GM21786 (cell line): ENCODE data around the gene PNKP.

ENCODE experiments used
- ATAC-seq: cut with Tn5 transposase; IDR thresholded peaks from one replicate; pipeline ENCODE4 v1.9.1; 2021; ENCODE audit not compliant: unreplicated experiment

PNKP gene

DNA sequence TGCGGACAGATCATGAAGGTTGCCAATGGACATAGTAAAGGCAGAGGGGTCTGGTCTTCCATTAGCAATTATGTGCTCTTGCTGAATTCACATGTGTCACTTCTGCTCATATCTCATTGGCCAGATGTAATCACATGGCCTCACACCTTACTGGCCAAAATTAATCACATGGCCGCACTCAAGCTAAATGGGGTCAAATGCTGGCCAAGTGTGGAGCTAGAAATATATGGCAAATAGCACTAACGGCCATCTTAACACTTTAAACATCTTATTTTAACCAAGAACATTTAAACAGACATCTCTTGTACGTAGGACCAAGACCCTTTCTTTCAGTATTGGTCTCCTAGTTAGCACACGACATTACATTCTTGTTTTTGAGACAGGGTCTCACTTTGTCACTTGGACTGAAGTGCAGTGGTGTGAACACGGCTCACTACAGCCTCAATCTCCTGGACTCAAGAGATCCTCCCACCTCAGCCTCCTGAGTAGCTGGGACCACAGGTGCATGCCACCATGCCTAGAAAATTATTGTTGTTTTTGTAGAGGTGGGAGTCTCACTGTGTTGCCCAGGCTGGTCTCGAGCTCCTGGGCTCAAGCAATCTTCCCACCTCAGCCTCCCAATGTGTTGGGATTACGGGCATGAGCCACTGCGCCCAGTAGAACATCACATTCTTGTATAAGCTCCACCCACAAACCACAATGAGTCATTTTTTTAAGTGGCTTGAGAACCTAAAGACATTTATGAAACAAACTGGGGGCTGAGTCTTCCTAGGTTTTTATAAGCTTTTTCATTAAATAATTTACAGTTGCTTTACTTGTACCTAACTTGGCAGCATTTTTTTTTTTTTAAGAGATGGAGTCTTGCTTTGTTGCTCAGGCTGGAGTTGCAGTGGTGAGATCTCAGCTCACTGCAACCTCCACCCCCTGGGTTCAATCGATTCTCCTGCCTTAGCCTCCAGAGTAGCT lies 19.4 kb downstream of the PNKP start:
- no peak for ATAC-seq

DNA sequence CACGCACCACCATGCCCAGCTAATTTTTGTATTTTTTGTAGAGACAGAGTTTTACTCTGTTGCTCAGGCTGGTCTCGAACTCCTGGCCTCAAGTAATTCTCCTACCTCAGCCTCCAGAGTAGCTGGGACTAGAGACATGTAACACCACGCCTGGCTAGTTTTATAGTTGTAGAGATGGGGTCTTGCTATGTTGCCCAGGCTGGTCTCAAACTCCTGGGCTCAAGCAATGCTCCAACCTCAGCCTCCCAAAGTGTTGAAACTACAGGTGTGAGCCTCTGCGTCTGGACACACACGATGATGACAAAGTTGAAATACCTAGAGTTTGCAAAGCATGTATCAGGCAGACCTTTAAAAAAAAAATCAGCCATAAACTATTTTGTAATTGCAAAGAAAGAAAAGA lies 21.0 kb downstream of the PNKP start:
- no peak for ATAC-seq

DNA sequence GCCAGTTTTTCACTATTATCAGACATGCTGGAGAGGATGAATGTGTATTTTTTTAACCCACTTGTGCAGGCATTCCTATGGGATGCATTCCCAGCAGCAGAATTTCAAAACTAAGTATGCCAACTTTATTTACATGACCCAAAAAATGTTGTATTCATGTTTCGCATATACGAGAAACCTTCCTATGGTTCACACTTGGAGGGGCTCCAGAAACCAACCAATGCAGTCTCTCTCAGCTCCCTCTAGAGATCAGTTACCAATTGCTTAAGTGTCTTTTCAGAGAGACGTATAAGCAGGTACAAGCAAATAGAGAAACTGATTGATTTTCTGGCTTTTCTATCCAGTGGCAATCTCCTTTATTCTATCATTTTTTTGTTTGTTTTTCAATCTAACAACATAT lies 22.0 kb downstream of the PNKP start:
- ATAC-seq = no peak

DNA sequence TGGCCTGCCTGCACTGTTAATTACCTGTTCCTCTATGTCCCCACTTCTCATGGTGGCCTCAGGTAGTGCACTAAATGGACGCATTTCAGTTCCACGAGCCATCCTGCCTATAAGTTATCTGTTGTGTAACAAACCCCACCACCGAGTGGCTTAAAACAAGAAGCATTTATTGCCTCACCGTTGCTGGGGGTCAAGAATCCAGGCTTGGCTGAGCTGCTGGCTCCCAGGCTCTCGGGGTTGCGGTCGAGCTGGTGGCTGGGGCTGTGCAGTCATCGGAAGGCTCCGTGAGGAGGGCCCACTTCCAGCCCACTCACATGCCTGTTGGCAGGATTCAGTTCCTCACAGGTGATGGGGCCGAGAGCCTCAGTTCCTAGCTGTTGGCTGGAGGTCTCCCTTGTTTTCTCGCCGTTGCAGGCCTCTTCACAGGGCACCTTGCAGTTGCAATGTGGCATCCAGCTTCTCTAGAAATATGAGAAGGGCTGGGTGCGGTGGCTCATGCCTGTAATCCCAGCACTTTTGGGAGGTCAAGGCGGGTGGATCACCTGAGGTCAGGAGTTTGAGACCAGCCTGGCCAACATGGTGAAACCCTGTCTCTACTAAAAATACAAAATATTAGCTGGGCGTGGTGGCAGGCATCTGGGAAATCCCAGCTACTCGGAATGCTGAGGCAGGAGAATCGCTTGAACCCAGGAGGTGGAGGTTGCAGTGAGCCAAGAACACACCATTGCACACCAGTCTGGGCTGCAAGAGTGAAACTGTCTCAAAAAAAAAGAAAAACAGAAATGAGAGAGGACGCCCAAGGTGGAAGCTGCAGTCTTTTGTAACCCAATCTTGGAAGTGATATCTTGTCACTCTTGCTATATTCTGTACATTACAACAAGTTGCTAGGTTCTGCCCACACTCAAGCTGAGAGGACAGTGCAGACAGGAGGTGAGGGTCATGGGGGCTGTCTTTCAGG lies 23.0 kb downstream of the PNKP start:
- no peak for ATAC-seq

DNA sequence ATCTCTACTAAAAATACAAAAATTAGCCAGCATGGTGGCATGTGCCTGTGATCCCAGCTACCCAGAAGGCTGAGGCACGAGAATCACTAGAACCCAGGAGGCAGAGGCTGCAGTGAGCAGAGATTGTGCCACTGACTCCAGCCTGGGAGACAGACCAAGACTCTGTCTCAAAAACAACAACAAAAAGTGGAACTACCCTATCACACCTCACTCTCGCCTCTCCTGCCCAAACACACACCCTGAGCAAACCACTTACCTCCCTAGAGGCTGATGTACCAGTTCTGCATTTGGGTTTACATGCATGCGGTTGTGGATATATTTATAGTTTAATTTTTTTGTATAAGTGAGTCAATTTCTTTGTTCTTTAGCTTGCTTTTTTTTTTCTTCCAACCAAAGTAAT lies 24.1 kb downstream of the PNKP start:
- no peak for ATAC-seq

DNA sequence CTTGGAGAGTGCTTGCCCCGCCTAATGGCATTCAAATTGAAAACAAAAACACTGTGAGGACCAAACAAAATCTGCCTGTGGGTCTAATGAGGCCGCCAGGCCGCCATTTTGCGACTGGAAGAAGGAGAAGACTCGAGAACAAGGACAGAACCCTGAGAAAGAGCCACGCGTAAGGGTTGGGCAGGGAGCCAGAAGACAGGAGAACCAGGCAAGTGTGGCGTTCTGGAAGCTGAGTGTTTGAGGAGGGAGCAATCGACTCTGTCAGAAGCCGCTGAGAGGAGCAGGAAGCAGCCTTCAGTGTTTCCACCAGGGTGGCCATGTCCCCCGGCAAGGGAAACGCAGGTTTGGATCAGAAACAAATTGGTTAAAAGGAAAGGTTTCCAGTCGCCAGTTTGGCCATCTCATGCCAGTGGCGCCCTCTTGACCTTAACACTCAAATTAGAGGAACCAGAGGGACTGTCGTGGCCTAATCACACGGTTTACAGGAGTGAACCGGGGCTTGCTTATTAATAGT lies 26.6 kb downstream of the PNKP start:
- no peak for ATAC-seq

DNA sequence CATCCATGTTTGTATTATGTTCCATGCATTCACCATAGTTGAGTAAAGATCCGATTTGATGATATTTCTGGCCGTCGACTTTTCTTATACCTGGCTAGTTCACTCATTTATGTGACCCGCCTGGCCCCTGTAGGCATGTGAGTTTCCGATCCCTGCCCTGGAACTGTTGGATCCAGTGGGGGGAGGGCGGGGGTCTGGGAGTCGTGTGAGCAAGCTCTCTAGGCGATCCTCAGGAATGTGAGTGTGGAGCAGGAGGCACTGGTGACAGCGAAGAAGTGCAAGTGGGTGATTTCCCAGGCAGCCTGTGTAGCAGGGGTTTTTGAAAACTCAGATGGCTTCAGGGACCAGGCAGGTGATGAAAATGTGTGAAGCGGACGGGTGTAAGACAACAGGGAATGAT lies 27.1 kb downstream of the PNKP start:
- ATAC-seq = no peak

DNA sequence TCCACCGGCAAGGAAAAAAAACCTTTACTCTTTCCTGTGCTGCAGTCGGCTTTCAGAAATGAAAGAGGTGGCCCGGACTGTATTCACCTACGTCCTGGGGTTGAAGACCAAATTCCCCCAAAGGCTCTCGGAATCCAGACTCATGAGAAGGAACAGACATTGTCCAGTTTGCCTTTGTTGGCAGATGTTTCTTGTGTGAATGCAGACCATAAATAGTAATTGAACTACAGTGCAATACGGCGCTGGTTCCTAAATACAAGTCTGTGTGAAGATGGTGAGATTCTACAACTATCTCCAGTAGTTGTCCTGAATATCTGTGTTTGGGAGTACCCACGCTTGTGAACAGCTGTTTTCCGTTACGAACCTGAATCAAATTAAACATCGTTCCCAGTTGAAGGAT lies 27.7 kb downstream of the PNKP start:
- ATAC-seq = no peak

DNA sequence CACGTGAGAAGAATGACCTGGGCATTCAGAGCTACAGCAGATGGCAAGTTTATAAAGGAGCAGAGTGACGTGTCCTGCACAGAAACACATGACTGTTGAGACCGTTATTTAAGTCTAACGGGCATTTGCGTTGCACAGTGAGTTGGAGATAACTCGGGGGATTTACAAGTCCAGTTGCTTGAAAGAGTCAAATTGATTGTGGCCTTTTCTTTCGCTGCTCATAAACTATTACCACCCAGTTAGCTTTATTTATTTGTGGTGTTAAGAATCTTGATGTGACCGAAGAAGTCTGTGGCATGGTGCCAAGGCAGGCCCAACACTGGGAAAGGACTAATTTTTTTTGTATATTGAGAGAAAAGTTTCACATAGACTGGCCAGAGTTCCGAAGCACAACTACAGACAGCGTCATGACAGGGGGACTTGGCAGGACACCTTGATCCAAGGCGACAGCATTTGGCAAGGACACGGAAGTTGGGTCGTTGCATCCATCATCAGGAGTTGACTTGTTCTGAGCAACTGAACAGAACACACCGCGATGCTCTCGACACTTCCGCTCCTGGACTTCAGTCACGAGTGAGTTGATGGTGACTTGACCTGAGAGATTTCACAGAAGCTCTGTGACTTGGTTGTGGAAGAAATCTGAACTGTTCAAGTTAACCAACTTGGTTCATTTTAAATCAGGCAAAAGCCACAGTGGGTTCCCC lies 28.3 kb downstream of the PNKP start:
- ATAC-seq = no peak

DNA sequence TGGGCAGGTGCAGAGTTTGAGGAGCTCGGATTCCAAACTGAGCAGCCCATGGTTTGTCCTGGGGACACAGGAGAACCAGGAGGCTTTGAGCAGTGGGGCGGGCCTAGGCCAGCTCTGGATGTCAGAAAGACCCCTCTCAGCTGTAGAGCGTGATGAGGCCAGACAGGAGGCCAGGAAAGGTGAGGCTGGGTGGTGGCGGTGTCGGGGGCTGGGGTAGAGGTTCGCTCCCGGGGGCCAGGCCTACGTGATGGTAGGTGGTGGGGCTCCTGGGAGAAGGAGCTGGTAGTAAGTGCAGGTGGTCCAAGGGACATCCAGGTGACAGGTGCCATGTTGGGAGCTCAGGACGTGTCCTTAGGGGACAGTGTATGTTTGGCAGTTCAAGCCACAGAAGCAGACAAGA lies 30.0 kb downstream of the PNKP start:
- no peak for ATAC-seq

DNA sequence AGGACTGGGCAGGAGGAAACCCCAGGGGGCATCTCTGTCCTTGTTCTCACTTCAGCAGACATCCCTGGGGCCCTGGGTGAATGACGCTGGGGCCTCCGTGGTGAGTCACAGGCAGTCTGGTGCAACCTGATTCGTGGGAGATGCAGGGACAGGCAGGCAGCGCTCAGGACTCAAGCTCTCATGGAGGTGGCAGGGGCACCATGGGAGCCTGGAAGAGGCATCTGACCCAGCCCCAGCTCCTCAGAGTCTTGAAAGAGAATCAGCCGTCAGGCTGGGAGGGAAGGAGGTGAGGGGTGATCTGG lies 30.4 kb downstream of the PNKP start:
- ATAC-seq = no peak

DNA sequence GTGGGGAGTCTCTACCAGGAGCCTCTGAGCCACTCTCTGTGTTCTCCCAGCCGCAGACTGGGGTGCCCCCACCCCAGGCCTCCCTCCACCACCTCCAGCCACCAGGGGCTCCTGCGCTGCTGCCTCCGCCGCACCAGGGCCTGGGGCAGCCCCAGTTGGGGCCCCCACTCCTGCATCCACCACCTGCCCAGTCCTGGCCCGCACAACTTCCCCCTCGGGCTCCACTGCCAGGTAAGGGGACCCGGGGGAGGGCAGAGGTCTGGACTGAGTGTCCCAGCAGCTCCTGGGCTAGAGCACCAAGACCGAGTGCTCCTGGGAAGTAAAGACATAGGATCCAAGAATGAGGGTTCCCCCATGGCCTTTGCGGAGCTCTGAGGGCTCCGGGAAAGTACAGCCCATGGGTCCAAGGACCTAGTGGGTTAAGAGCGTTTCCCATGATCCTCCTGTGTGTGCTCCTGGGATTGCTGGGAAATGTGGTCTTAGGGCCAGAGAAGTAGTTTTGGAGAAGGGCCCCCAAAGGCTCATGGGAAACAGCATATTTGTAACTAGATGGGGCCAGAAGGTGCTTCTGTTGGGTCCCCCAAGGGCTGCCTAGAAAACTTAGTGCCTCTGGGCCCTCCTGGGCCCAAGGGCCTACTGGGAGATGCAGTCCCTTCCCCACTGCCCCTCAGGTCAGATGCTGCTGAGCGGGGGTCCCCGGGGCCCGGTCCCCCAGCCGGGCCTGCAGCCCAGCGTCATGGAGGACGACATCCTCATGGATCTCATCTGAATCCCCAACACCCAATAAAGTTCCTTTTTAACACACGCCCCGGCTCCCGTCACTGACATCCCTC lies 31.0 kb downstream of the PNKP start:
- ATAC-seq = no peak

DNA sequence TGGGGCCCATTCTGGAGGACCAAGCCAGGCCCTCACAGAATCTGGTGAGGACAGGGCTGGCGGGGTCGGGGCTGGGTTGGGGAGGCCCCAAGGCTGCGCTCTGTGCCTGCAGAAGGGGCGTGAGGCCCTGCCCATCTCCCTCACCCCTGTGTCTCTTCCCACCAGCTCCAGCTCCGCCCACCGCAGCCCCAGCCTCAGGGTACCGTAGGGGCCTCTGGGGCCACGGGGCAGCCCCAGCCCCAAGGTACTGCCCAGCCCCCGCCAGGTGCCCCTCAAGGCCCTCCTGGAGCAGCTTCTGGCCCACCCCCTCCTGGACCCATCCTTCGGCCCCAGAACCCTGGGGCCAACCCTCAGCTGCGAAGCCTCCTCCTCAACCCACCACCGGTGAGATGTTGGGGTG lies 31.8 kb downstream of the PNKP start:
- no peak for ATAC-seq

DNA sequence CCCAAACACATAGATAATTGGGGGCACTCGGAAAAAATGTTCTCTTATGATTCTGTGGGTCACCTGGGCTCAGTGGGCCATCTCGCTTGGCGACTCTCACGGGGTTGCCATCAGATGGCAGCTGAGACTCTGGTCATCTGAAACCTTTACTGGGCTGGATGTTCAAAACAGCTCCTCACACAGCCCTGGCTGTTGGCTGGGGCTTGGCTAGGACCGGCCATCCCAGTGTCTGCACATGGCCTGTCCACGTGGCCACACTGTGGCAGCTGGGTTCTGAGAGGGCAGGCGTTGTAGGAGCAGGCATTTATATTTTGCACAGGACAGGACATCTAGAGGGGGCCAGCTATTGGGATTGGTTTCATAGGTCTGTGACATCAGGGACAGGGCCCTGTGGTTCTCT lies 33.8 kb downstream of the PNKP start:
- ATAC-seq = no peak

DNA sequence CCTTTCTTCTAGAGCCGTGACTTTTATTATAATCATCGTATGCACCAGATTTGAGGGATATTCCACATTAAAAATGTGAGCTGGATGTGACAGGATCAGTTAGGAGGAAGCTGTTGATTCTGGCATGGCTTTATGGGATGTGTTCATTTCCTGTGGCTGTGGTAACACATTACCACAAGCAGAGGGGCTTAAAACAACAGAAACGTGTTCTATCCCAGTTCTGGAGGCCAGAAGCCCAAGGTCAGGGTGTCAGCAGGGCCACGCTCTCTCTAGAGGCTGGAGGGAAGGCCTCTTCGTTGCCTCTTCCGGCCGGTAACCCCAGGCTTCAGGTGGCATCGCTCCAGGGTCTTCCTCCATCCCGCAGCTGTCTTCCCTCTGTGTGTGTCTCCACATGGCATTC lies 34.8 kb downstream of the PNKP start:
- ATAC-seq = no peak

DNA sequence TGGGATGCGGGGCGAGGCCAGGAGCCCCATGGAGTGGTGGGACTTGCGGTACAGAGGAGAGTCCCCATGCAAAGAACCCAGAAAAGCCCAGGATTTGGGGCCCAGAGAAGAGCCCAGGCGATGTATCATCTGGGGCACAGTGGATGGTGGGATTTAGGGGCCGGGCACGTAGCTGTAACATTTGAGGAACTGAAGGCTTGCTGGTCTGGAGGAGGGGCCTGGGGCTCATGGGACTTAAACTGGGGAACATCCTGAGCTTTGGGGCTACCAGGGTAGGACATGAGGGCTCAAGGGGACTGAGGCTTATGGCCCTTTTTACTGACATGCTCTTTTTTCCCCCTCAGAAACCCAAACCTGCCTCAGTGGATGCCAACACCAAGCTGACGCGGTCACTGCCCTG lies 35.8 kb downstream of the PNKP start:
- ATAC-seq = no peak

DNA sequence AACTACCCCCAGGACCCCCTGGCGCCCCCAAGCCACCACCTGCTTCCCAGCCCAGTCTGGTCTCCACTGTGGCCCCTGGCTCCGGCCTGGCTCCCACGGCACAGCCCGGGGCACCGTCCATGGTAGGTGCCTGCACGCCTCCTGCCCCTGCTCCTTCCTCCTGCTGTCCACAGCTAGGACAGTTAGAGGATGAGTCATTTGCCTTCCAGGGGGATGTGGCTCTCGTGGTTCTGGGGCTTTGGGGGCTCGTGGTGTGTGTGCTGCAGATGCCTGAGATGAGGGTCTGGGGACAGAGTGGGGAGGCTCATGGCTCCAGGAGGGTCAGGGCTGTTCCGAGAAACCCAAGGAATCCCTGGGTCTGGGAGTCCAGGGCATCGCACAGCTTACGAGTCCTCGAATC lies 36.6 kb downstream of the PNKP start:
- ATAC-seq = no peak

DNA sequence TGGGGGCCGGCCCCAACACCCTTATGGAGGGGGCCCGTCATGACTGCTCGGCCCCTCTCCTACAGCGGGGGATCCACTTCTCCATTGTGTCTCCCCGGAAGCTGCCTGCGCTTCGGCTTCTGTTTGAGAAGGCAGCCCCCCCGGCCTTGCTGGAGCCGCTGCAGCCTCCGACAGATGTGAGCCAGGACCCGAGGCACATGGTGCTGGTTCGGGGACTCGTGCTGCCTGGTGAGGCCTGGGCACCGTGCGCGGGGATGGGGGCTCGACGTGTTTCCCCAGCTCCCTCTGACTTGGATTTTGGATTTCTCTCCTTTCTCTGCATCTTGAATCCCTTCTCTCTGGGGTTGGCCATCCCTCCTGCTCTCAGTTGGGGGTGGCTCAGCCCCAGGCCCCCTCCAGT lies 37.7 kb downstream of the PNKP start:
- ATAC-seq = no peak

DNA sequence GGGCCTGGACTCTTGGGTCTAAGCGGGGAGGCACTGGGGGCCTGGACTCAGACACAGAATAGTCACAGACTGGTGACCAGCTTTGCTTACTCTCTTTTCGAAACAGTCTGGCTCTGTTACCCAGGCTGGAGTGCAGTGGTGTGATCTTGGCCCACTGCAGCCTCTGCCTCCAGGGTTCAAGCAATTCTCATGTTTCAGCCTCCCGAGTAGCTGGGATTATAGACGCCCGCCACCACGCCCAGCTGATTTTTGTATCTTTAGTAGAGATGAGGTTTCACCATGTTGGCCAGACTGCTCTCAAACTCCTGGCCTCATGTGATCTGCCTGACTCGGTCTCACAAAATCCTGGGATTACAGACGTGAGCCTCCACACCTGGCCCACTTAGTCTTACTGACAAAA lies 38.2 kb downstream of the PNKP start:
- ATAC-seq = no peak

DNA sequence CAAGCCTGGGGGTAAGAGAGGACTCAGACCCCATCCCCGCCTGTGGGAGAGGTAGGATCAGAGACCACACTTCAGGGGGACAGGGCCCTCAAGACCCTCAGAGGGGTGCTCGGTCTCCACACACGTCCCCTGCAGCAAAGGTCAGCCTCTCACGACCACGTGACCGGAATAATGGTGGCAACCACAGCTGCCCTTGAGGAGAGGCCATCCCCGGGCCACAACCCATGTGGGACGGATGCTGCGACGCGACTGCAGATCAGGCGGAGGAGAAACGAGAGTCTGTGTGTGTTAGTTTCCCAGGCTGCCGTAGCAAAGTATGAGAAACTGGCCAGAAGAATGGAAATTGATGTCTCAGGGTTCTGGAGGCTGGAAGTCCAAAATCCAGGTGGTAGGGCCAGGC lies 40.3 kb downstream of the PNKP start:
- ATAC-seq = no peak
